HepG2 (cell line): Measurements from ENCODE around the gene CDH23. TPM values are rescaled to one million over a fixed set of nuclear protein-coding genes. Genes with fewer than 3 reads are reported as not detected.

ENCODE experiments used
- CBFB ChIP-seq: sonication (generic); formaldehyde crosslinking; IDR thresholded peaks from 2 replicates; pipeline ENCODE4 v1.4.0; 2020; ENCODE audit warnings: missing genetic modification reagents
- ETV6 ChIP-seq: sonication (generic); formaldehyde crosslinking; conservative IDR thresholded peaks from 2 replicates; pipeline ENCODE4 v1.4.0; 2020; ENCODE audit warnings: missing genetic modification reagents
- GABPA ChIP-seq, 2 experiments: IDR thresholded peaks; 2 replicates each; pipeline ENCODE4 v1.6.1; 2011 to 2016; ENCODE audit warnings: low read depth in 2 of 2, low read length in 1 of 2, missing biosample characterization in 1 of 2, missing genetic modification characterization in 1 of 2
- HDAC6 ChIP-seq: fragments of 200-600 bp; sonication (generic); IDR thresholded peaks from 2 replicates; pipeline ENCODE4 v1.7.0; 2017; ENCODE audit warnings: mild to moderate bottlenecking, antibody characterized with exemption, low read length, low read depth
- JUN ChIP-seq: sonication (generic); formaldehyde crosslinking; IDR thresholded peaks from 2 replicates; pipeline ENCODE4 v1.4.0; 2020; ENCODE audit warnings: mild to moderate bottlenecking, missing genetic modification reagents
- MBD4 ChIP-seq: IDR thresholded peaks from 2 replicates; pipeline ENCODE4 v1.6.1; 2012; ENCODE audit warnings: low read length, inconsistent platforms, borderline replicate concordance
- MYNN ChIP-seq: sonication (generic); formaldehyde crosslinking; IDR thresholded peaks from 2 replicates; pipeline ENCODE4 v1.4.0; 2020; ENCODE audit warnings: mild to moderate bottlenecking, low read depth, missing genetic modification reagents
- RAD21 ChIP-seq: fragments of 450-650 bp; formaldehyde crosslinking; IDR thresholded peaks from 2 replicates; pipeline ENCODE4 v1.5.0; 2020; ENCODE audit warnings: mild to moderate bottlenecking
- SKIL ChIP-seq: sonication (generic); formaldehyde crosslinking; IDR thresholded peaks from 2 replicates; pipeline ENCODE4 v1.8.0; 2022; ENCODE audit warnings: missing genetic modification reagents, mild to moderate bottlenecking, moderate library complexity, borderline replicate concordance
- TEAD3 ChIP-seq: optimal IDR thresholded peaks from 2 replicates; pipeline ENCODE3; 2016; ENCODE audit warnings: borderline replicate concordance
- YY1 ChIP-seq: IDR thresholded peaks from 2 replicates; pipeline ENCODE4 v1.6.1; 2011; ENCODE audit warnings: low read length, low read depth, moderate library complexity, mild to moderate bottlenecking; ENCODE audit not compliant: insufficient read depth, insufficient replicate concordance
- ZFP1 ChIP-seq: IDR thresholded peaks from 2 replicates; pipeline ENCODE4 v1.6.1; 2016
- ZMYM2 ChIP-seq: sonication (generic); formaldehyde crosslinking; IDR thresholded peaks from 2 replicates; pipeline ENCODE4 v1.8.0; 2022; ENCODE audit warnings: mild to moderate bottlenecking, missing genetic modification reagents
- ZNF501 ChIP-seq: sonication (generic); formaldehyde crosslinking; IDR thresholded peaks from 2 replicates; pipeline ENCODE4 v1.5.1; 2020; ENCODE audit warnings: mild to moderate bottlenecking, moderate library complexity, missing genetic modification reagents
- ZNF678 ChIP-seq: sonication (generic); formaldehyde crosslinking; IDR thresholded peaks from 2 replicates; pipeline ENCODE4 v1.4.0; 2020; ENCODE audit warnings: mild to moderate bottlenecking, missing genetic modification reagents
- ZNF761 ChIP-seq: sonication (generic); formaldehyde crosslinking; conservative IDR thresholded peaks from 2 replicates; pipeline ENCODE4 v1.4.0; 2020; ENCODE audit warnings: mild to moderate bottlenecking, missing genetic modification reagents
- polyA plus RNA-seq, 8 experiments: library from polyadenylated mRNA; depleted of rRNA in 3 of 8; stranded (reverse) in 7 of 8; unstranded in 1 of 8; fragments of >200 nt; fragmentation: Illumina TruSeq in 4 of 8; extraction: Trizol in 4 of 8; gene quantifications; 2 replicates each; pipeline versions ENCODE4 v1.2.1 to v1.2.3, GENCODE V29; 2011 to 2016; ENCODE audit warnings: low read depth in 4 of 8, missing spikeins in 1 of 8, mixed read lengths in 1 of 8; ENCODE audit not compliant: insufficient read depth in 1 of 8
- total RNA-seq, 5 experiments: library from RNA; depleted of rRNA; stranded (reverse); fragments of >200 nt; fragmentation: Illumina TruSeq; extraction: Trizol; gene quantifications; 2 replicates each; pipeline ENCODE4 v1.2.3, GENCODE V29; 2016; ENCODE audit warnings: low read depth in 1 of 5
- TF ChIP-seq, protein P1 (sequence below): sonication (generic); formaldehyde crosslinking; IDR thresholded peaks from 2 replicates; pipeline ENCODE4 v1.4.0; 2020; ENCODE audit warnings: missing genetic modification reagents
- TF ChIP-seq, protein P2 (sequence below): sonication (generic); formaldehyde crosslinking; IDR thresholded peaks from 2 replicates; pipeline ENCODE4 v1.8.0; 2023; ENCODE audit warnings: mild to moderate bottlenecking, missing genetic modification reagents
- TF ChIP-seq, protein P3 (sequence below): sonication (generic); formaldehyde crosslinking; IDR thresholded peaks from 2 replicates; pipeline ENCODE4 v1.5.0; 2020; ENCODE audit warnings: mild to moderate bottlenecking, missing genetic modification reagents, moderate library complexity

CDH23 gene
- total and polyA plus RNA-seq, 2 of the 13 experiments (the other 11 are each of a cell fraction or from before 2014, with no cell fraction given) = 0.13 TPM; not detected in 1

DNA sequence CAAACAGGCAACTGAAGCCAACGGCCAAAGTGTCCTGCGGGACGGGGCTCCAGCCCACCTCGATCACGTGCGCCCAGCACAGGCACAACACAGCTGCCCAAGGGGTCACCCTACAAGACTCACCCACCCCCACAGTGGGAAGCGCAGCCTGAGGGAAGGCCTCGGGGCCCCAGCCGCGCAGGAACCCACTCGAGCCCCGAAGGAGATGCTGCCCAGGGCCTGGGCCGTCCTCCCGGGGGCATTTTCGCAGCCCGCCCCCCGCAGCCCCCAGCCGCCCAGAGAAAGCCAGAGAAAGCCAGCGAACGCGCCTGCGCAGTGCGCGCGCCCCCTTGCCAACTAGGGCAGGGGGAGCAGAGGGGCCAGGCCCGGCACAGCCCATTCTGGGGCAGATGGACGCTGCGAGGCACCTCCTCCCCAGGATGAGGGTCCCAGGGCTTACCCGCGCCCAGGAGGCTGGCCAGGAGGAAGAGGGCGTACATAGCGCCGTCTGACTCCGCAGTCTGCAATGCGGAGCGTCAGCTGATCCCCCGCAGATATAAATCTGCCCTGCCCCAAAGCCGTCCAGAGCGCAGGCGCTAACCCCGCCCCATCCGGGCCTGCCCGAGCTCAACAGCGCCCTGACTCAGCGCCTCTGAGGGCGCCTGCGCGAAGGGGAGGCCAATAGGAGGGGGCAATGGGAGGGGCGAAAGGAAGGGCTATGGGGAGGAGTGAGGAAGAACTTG lies 454.2 kb downstream of the CDH23 start, which contains the start of gene PSAP (continued):
- TF ChIP-seq, protein P1, sequence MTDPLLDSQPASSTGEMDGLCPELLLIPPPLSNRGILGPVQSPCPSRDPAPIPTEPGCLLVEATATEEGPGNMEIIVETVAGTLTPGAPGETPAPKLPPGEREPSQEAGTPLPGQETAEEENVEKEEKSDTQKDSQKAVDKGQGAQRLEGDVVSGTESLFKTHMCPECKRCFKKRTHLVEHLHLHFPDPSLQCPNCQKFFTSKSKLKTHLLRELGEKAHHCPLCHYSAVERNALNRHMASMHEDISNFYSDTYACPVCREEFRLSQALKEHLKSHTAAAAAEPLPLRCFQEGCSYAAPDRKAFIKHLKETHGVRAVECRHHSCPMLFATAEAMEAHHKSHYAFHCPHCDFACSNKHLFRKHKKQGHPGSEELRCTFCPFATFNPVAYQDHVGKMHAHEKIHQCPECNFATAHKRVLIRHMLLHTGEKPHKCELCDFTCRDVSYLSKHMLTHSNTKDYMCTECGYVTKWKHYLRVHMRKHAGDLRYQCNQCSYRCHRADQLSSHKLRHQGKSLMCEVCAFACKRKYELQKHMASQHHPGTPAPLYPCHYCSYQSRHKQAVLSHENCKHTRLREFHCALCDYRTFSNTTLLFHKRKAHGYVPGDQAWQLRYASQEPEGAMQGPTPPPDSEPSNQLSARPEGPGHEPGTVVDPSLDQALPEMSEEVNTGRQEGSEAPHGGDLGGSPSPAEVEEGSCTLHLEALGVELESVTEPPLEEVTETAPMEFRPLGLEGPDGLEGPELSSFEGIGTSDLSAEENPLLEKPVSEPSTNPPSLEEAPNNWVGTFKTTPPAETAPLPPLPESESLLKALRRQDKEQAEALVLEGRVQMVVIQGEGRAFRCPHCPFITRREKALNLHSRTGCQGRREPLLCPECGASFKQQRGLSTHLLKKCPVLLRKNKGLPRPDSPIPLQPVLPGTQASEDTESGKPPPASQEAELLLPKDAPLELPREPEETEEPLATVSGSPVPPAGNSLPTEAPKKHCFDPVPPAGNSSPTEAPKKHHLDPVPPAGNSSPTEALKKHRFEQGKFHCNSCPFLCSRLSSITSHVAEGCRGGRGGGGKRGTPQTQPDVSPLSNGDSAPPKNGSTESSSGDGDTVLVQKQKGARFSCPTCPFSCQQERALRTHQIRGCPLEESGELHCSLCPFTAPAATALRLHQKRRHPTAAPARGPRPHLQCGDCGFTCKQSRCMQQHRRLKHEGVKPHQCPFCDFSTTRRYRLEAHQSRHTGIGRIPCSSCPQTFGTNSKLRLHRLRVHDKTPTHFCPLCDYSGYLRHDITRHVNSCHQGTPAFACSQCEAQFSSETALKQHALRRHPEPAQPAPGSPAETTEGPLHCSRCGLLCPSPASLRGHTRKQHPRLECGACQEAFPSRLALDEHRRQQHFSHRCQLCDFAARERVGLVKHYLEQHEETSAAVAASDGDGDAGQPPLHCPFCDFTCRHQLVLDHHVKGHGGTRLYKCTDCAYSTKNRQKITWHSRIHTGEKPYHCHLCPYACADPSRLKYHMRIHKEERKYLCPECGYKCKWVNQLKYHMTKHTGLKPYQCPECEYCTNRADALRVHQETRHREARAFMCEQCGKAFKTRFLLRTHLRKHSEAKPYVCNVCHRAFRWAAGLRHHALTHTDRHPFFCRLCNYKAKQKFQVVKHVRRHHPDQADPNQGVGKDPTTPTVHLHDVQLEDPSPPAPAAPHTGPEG = peak; percentile 30; the same call in 1 of the 2 replicates
- TF ChIP-seq MBD4 (no peak), RAD21 (CRISPR knock-in tag) (peak; percentile 58; the same call in 1 of the 2 replicates), ETV6 (CRISPR knock-in tag) (no peak), ZMYM2 (CRISPR knock-in tag) (no peak), ZNF761 (CRISPR knock-in tag) (peak; percentile 90), JUN (no peak), ZNF501 (CRISPR knock-in tag) (peak; percentile 89), MYNN (CRISPR knock-in tag) (no peak), ZNF678 (CRISPR knock-in tag) (peak; percentile 53; the same call in 1 of the 2 replicates), CBFB (CRISPR knock-in tag) (no peak; the same call in 1 of the 2 replicates), SKIL (no peak), HDAC6 (no peak), YY1 (peak; percentile 23), TEAD3 (CRISPR knock-in tag) (peak; percentile 54), ZFP1 (CRISPR knock-in tag) (no peak), GABPA (IDR thresholded peaks at IDR 0.05; ENCODE audit: low read depth, low read length) (no peak), GABPA (CRISPR knock-in tag; IDR thresholded peaks at IDR 0.05; ENCODE audit: low read depth) (peak; percentile 74)
- TF ChIP-seq, protein P2, sequence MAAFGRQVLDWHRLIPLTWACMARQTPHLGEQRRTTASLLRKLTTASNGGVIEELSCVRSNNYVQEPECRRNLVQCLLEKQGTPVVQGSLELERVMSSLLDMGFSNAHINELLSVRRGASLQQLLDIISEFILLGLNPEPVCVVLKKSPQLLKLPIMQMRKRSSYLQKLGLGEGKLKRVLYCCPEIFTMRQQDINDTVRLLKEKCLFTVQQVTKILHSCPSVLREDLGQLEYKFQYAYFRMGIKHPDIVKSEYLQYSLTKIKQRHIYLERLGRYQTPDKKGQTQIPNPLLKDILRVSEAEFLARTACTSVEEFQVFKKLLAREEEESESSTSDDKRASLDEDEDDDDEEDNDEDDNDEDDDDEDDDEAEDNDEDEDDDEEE (CRISPR knock-in tag) = no peak
- TF ChIP-seq, protein P3, sequence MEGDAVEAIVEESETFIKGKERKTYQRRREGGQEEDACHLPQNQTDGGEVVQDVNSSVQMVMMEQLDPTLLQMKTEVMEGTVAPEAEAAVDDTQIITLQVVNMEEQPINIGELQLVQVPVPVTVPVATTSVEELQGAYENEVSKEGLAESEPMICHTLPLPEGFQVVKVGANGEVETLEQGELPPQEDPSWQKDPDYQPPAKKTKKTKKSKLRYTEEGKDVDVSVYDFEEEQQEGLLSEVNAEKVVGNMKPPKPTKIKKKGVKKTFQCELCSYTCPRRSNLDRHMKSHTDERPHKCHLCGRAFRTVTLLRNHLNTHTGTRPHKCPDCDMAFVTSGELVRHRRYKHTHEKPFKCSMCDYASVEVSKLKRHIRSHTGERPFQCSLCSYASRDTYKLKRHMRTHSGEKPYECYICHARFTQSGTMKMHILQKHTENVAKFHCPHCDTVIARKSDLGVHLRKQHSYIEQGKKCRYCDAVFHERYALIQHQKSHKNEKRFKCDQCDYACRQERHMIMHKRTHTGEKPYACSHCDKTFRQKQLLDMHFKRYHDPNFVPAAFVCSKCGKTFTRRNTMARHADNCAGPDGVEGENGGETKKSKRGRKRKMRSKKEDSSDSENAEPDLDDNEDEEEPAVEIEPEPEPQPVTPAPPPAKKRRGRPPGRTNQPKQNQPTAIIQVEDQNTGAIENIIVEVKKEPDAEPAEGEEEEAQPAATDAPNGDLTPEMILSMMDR (CRISPR knock-in tag) = no peak
